Small intestine (tissue), 16 donors: ENCODE data around the gene LACRT. TPM values are rescaled to one million over a fixed set of nuclear protein-coding genes. Genes with fewer than 3 reads are reported as not detected.
"Not testable (repeated sequence)": the region's sequence is repeated elsewhere in the genome, so short reads cannot be mapped to it uniquely, and the experiment has no call there.

Source experiments
- DNase-seq, 2 donors: peaks; one replicate each; pipeline versions ENCODE4 v3.0.0 to v3.0.0-alpha.2; 2013
- FAIRE-seq: peaks from 2 replicates; lab custom pipeline; 2012; peaks lifted over from hg19 to GRCh38; lab: Jason Lieb, UNC
- H3K27ac ChIP-seq, 3 donors: one replicate each; pipeline ENCODE4 v1.5.1; 2013; ENCODE audit warnings: low read length in 2 of 3, mild to moderate bottlenecking in 2 of 3, control low read depth in 1 of 3, inconsistent platforms in 1 of 3, low read depth in 1 of 3, moderate library complexity in 1 of 3
- H3K27me3 ChIP-seq, 3 donors: one replicate each; pipeline ENCODE4 v1.6.1; 2013; ENCODE audit warnings: low read length in 3 of 3, inconsistent platforms in 1 of 3; ENCODE audit not compliant: control insufficient read depth in 3 of 3, insufficient read depth in 3 of 3
- H3K36me3 ChIP-seq, 3 donors: one replicate each; pipeline ENCODE4 v1.6.1; 2013; ENCODE audit warnings: low read length in 3 of 3, inconsistent platforms in 1 of 3, low read depth in 1 of 3, mild to moderate bottlenecking in 1 of 3, moderate library complexity in 1 of 3; ENCODE audit not compliant: control insufficient read depth in 3 of 3, insufficient read depth in 2 of 3
- H3K4me1 ChIP-seq, 3 donors: one replicate each; pipeline ENCODE4 v1.6.1; 2013; ENCODE audit warnings: low read length in 2 of 3, inconsistent platforms in 1 of 3, low read depth in 1 of 3, mild to moderate bottlenecking in 1 of 3, moderate library complexity in 1 of 3; ENCODE audit not compliant: control insufficient read depth in 3 of 3, insufficient read depth in 2 of 3
- H3K4me3 ChIP-seq, 3 donors: one replicate each; pipeline ENCODE4 v1.5.1; 2013; ENCODE audit warnings: low read length in 3 of 3, control low read depth in 1 of 3, inconsistent platforms in 1 of 3, low read depth in 1 of 3, mild to moderate bottlenecking in 1 of 3, moderate library complexity in 1 of 3
- H3K9me3 ChIP-seq, 2 donors: one replicate each; pipeline ENCODE4 v1.6.1; 2013; ENCODE audit warnings: low read depth in 1 of 2, low read length in 1 of 2; ENCODE audit not compliant: control insufficient read depth in 2 of 2, insufficient read depth in 1 of 2
- WGBS, 3 donors: extraction: QIAGEN DNeasy Blood & Tissue Kit; methylation state at CpG; one replicate each; pipeline ENCODE4 v1.1.7; 2013; 5-methylcytosine and 5-hydroxymethylcytosine counted together
- long read RNA-seq, 10 donors: transcript quantifications; one replicate each; lab custom pipeline, GENCODE V29; 2026
- polyA plus RNA-seq, 4 donors: library from polyadenylated mRNA; stranded (reverse) in 3 of 4; unstranded in 1 of 4; fragments of 200-250 nt in 3 of 4; fragments of 120-200 nt in 1 of 4; gene quantifications; one replicate each; pipeline versions ENCODE4 v1.2.1 to v1.2.3, GENCODE V29; 2013
- donor health status: healthy with polysubstance abuse.
- donor health status: control.
- donor health status: control.
- donor health status: Bipolar disorder and iron deficiency.
- donor health status: healthy.

LACRT gene, protein sequence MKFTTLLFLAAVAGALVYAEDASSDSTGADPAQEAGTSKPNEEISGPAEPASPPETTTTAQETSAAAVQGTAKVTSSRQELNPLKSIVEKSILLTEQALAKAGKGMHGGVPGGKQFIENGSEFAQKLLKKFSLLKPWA
- polyA plus RNA-seq: not detected
- long read RNA-seq, donor 1: 0 reads
- long read RNA-seq, donor 2: 0 reads
- long read RNA-seq, donor 3: 0 reads
- long read RNA-seq, donor 4: 0 reads
- long read RNA-seq, donor 5: 0 reads
- long read RNA-seq, donor 6: 0 reads
- long read RNA-seq, donor 7: 0 reads
- long read RNA-seq, donor 8: 0 reads
- long read RNA-seq, donor 9: 0 reads
- long read RNA-seq, donor 10: 0 reads

DNA sequence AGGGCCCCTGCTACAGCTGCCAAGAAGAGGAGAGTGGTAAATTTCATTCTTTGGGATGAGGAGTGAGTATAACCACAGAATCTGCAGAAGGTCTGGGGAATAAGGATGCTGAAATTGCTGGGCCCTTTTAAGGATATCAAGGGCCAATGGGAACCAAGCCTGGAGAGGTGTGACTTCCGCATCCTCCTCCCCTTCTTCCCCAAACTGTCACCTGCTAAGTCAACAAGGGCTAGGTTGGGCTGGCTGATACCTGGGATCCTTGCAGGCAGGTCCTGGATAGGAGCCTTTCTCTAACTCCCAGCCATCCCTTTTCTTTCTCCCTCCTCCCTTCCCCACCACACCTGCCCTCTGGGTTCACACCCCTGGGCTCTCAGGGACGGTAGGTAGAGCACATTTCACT, at the start of gene LACRT:
Gene LACRT (minus strand): TSS at position 101 of the 400 bp plus-strand sequence. CDS start 54 bp downstream, at position 47.
- Histone ChIP-seq H3K9me3 (no peaks in the 10 kb centered on the region), H3K4me3 (no peak within 1 kb of the TSS), H3K27me3 (peaks cover 0 to 7% (median 5%) of the 10 kb centered on the region in 3 donors), H3K4me1 (no peaks in the 10 kb centered on the region), H3K36me3 (no peaks in the 10 kb centered on the region), H3K27ac (no peak within 1 kb of the TSS)
- DNase-seq (no peak), FAIRE-seq (no peak)
- 49 to 63% (median 56%) methylated on average over 2 of the region's 2 CpGs for WGBS, 3 donors

DNA sequence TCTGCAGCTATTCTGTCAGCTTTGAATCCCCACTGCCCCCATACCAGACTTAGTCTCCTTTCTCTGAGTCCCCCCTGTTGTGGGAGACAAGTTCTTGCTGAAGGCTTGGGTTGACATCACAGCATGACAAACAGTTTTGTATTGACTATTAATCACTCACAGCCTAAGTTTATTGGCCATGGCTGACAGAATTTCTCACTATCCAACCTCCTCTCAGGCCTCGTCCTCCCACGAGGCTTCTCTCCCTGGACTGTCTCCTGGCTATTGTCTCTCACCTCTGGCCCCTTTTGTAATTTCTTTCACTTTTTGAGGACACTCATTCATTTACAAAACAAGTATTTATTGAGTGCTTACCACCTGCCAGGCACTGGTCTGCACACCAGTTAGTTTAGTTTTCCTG, 48.7 kb upstream of the LACRT start:
- no peak overlapping the region for H3K4me3 ChIP-seq
- H3K27ac ChIP-seq: no peak overlapping the region
- no peaks in the 10 kb centered on the region for H3K36me3 ChIP-seq
- H3K4me1 ChIP-seq: no peaks in the 10 kb centered on the region
- 28 to 33% (median 29%) methylated on average over 2 of the region's 2 CpGs for WGBS, 3 donors
- FAIRE-seq (no peak), DNase-seq (no peak)
- peaks cover 0 to 8% (median 5%) of the 10 kb centered on the region in 3 donors for H3K27me3 ChIP-seq
- no peaks in the 10 kb centered on the region for H3K9me3 ChIP-seq

DNA sequence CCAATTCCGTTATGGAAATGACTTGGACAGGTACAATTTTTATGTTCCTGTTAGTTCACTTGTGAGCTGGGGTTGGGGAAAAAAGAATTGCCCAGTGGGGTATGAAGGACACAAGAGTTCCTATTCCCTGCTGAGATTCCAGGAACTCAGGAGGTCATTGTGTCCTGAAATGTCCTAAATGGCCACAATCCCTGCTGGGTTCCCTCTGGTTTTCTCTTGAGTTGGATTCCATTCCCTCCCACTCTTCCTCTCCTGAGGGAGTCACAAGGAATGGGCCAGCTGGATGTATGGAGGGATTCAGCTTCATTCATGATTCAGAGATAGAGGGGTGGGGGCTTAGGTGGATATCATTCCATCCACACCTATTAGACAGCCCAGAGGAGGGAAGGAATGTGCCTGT, 48.0 kb upstream of the LACRT start:
- no peak for FAIRE-seq
- 66 to 74% (median 67%) methylated on average over 1 of the region's 1 CpG for WGBS, 3 donors

DNA sequence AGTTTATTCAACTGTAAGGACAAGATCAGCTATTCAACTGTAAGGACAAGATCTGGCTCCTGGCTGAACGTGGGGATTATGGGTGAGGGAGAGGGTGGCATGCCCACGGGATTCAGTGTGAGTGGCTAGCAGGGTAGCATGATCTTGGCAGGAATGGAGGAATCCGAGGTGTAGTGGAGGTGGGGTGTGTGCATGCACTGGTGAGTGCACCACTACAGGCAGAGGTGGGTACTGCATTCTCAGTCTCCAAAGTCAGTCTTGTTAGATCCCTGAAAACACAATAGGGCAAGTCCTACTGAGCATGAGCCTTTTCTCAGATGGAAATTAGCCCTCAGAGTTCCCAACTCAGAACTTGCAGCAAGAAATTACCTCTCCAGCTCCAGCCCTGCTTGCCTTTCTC, 45.7 kb upstream of the LACRT start:
- peak; percentile 22 to 27 for DNase-seq
- Histone ChIP-seq H3K9me3 (no peaks in the 10 kb centered on the region), H3K27me3 (peaks cover 0 to 5% (median 5%) of the 10 kb centered on the region in 3 donors), H3K27ac (no peak overlapping the region), H3K4me1 (no peaks in the 10 kb centered on the region), H3K36me3 (no peaks in the 10 kb centered on the region), H3K4me3 (no peak overlapping the region)
- no peak for FAIRE-seq
- WGBS, 3 donors: 25 to 51% (median 43%) methylated on average over 3 of the region's 3 CpGs

More for the DNA sequence above, 48.0 kb upstream of the LACRT start:
- H3K36me3 ChIP-seq: no peaks in the 10 kb centered on the region
- no peaks in the 10 kb centered on the region for H3K4me1 ChIP-seq
- no peak overlapping the region for H3K4me3 ChIP-seq
- H3K27me3 ChIP-seq: peaks cover 0 to 8% (median 5%) of the 10 kb centered on the region in 3 donors
- H3K27ac ChIP-seq: no peak overlapping the region
- DNase-seq: no peak
- no peaks in the 10 kb centered on the region for H3K9me3 ChIP-seq

DNA sequence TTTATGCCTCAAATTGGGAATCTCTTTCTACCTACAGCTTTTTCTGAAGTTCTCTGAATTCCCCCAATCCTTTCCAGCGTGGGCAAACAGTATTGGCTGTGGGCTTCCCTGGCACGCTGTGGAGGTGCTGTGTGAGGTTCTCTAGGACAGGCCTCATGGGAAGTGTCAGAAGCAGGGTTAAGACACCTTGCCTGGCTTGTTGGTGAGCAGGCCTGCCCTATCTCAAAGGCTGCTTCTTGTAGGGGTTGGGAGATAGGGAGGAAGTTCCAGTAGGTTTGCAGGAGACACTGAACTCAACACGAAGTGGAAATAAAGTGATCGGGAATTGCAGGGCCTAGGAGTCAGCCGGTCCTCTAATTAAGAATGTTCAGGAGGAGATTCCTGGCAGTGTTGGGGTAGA, 43.4 kb upstream of the LACRT start:
- Histone ChIP-seq H3K27me3 (no peaks in the 10 kb centered on the region), H3K4me3 (no peak overlapping the region), H3K27ac (no peak overlapping the region), H3K4me1 (no peaks in the 10 kb centered on the region), H3K9me3 (no peaks in the 10 kb centered on the region), H3K36me3 (no peaks in the 10 kb centered on the region)
- DNase-seq (no peak), FAIRE-seq (no peak)
- WGBS, 3 donors: 71 to 77% (median 74%) methylated on average over 5 of the region's 5 CpGs

DNA sequence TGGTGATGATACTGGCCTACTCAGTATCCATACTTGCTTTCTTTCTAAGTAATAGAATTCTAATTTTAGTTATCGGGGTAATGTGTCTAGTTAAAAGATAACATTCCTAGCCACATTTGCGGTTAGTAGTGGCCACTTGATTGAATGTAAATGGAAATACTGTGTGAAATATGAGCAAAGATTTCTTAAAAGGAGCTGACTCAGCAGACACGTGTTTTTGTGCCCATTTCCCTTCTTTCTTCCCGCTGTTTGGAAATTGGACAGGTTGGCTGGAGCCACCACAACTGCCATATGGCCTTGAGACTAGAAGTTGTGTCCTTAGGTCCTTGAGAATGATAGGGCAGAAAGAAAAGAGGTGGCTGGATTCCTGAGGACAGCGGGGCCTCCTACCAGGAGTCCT, 33.2 kb upstream of the LACRT start:
- WGBS, 3 donors: 85 to 91% (median 89%) methylated on average over 5 of the region's 5 CpGs
- Histone ChIP-seq H3K36me3 (no peaks in the 10 kb centered on the region), H3K27ac (no peak overlapping the region), H3K4me3 (no peak overlapping the region), H3K9me3 (no peaks in the 10 kb centered on the region), H3K27me3 (no peaks in the 10 kb centered on the region), H3K4me1 (no peaks in the 10 kb centered on the region)
- FAIRE-seq (no peak), DNase-seq (no peak)

DNA sequence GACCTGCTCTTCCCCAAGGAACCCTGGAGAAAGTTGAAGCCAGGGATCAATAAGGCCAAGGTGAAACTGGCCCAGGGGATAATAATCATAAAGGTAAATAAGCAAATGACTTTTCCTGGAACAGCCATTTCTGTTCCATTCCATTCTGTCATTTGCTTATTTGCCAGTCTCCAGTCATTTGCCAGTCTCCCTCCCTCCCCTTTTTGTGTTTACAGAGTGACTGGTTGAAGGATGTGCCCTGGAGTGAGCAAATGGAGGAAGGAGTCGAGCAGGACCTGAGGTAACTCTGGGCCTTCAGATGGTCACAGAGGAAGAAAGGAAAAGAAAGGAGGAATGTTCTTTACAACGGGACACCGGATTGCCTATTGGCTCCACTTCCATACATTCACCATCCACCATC, 31.3 kb upstream of the LACRT start:
- Histone ChIP-seq H3K4me1 (no peaks in the 10 kb centered on the region), H3K4me3 (no peak overlapping the region), H3K27ac (no peak overlapping the region), H3K27me3 (no peaks in the 10 kb centered on the region), H3K9me3 (no peaks in the 10 kb centered on the region), H3K36me3 (no peaks in the 10 kb centered on the region)
- FAIRE-seq (no peak), DNase-seq (no peak)
- WGBS, 3 donors: 53 to 69% (median 54%) methylated on average over 3 of the region's 3 CpGs

DNA sequence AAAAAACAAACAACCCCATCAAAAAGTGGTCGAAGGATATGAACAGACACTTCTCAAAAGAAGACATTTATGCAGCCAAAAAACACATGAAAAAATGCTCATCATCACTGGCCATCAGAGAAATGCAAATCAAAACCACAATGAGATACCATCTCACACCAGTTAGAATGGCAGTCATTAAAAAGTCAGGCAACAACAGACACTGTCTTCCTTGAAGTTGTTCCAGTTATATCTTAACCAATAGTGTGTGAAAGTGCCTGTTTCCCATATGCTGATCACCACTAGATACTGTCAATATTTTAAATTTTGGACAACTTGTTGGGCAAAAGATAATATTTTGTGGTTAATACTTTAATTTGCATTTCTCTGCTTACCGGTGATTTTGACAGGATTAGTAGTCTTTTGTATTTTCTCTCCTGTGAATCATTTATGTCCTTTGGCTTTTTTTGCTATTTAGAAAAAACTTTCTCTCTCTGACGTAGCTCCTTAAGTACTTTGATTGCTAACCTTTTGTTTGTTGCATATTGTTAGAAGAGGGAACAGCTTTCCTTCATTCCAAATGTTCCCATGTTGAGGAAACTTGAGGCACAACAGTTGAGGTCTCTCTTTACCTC, 30.4 kb upstream of the LACRT start:
- not testable (repeated sequence) for FAIRE-seq, H3K36me3 ChIP-seq, H3K27me3 ChIP-seq, H3K4me3 ChIP-seq, DNase-seq, H3K4me1 ChIP-seq, H3K9me3 ChIP-seq, H3K27ac ChIP-seq
- WGBS, 3 donors: 64 to 71% (median 69%) methylated on average over 3 of the region's 3 CpGs
